HepG2 (cell line): ENCODE measurements around the gene TMEM80. TPM values are rescaled to one million over a fixed set of nuclear protein-coding genes. Genes with fewer than 3 reads are reported as not detected.

Experiments
- ATAC-seq: fragments of 200-7000 bp; cut with Tn5 transposase; 3 replicates; pipeline ENCODE4 v1.9.1; 2020; ENCODE audit warnings: mild to moderate bottlenecking, moderate library complexity
- BruUV-seq: library from RNA; stranded (reverse); fragments of 400-500 nt; replicated peaks from 2 replicates; lab custom pipeline; 2021; lab: Mats Ljungman, UMichigan
- CTCF ChIA-PET: fragments of 300-600 bp; formaldehyde crosslinking; extraction: SDS; loops from one replicate; lab custom pipeline; 2021; ENCODE audit warnings: low total read pairs, inconsistent platforms, low intra/inter-chr PET ratio; lab: Yijun Ruan, JAX
- POLR2A ChIA-PET: fragments of 350-600 bp; sonication (Branson Sonifier 250); formaldehyde crosslinking; loops from one replicate; lab custom pipeline; 2020; ENCODE audit warnings: antibody characterized with exemption, inconsistent platforms; lab: Yijun Ruan, JAX
- DNase-seq: peaks from one replicate; pipeline ENCODE4 v3.0.0-alpha.2; 2015; ENCODE audit warnings: low spot score
- FAIRE-seq: peaks from 3 replicates; lab custom pipeline; 2011; peaks lifted over from hg19 to GRCh38; lab: Jason Lieb, UNC
- H2AFZ ChIP-seq: one replicate; pipeline ENCODE4 v1.6.1; 2011; ENCODE audit warnings: low read length, inconsistent platforms
- H3K27ac ChIP-seq: fragments of 300-600 bp; 3 replicates; pipeline ENCODE4 v1.8.0; 2011; ENCODE audit warnings: mixed run types, mild to moderate bottlenecking, mixed read lengths, low read length, inconsistent platforms; ENCODE audit not compliant: insufficient read depth; ENCODE audit errors: extremely low read length
- H3K27me3 ChIP-seq, 2 experiments: fragments of 200-600 bp in 1 of 2; 2 replicates in 1 of 2; 3 replicates in 1 of 2; pipeline versions ENCODE4 v1.6.0 to v1.8.0; 2011; ENCODE audit warnings: low read length in 2 of 2, mild to moderate bottlenecking in 2 of 2, moderate library complexity in 2 of 2, inconsistent platforms in 1 of 2; ENCODE audit not compliant: insufficient read depth in 2 of 2, control insufficient read depth in 1 of 2
- H3K36me3 ChIP-seq, 2 experiments: fragments of 200-600 bp in 1 of 2; replicated peaks in 1 of 2; 2 replicates in 1 of 2; 3 replicates in 1 of 2; pipeline versions ENCODE4 v1.5.1 to v1.8.0; 2011; ENCODE audit warnings: low read length in 2 of 2, inconsistent platforms in 1 of 2; ENCODE audit not compliant: insufficient read depth in 2 of 2, control insufficient read depth in 1 of 2
- H3K4me1 ChIP-seq: 2 replicates; pipeline ENCODE4 v1.5.1; 2012; ENCODE audit warnings: low read length, inconsistent platforms; ENCODE audit not compliant: insufficient read depth
- H3K4me2 ChIP-seq: 2 replicates; pipeline ENCODE4 v1.6.0; 2011; ENCODE audit warnings: low read depth, low read length, inconsistent platforms
- H3K4me3 ChIP-seq, 3 experiments: fragments of 200-600 bp in 1 of 3; sonication (generic), shearing (Covaris generic) in 1 of 3; replicated peaks in 1 of 3; 2 replicates each; pipeline ENCODE4 v1.5.1; 2011 to 2016; ENCODE audit warnings: low read length in 3 of 3, inconsistent platforms in 2 of 3, low read depth in 2 of 3, mild to moderate bottlenecking in 2 of 3, control low read depth in 1 of 3, mixed read lengths in 1 of 3; ENCODE audit not compliant: insufficient read depth in 1 of 3
- H3K79me2 ChIP-seq: one replicate; pipeline ENCODE4 v1.6.1; 2011; ENCODE audit warnings: low read length, inconsistent platforms; ENCODE audit not compliant: insufficient read depth
- H3K9ac ChIP-seq: 2 replicates; pipeline ENCODE4 v1.6.0; 2011; ENCODE audit warnings: mild to moderate bottlenecking, low read depth, low read length, inconsistent platforms; ENCODE audit not compliant: insufficient read depth
- H3K9me3 ChIP-seq: 2 replicates; pipeline ENCODE4 v1.5.1; 2012; ENCODE audit warnings: mild to moderate bottlenecking, low read length
- H4K20me1 ChIP-seq: 2 replicates; pipeline ENCODE4 v1.6.0; 2011; ENCODE audit warnings: inconsistent platforms, mild to moderate bottlenecking, low read length, moderate library complexity; ENCODE audit not compliant: insufficient read depth
- AGO2 ChIP-seq: fragments of 200-400 bp; formaldehyde crosslinking; optimal IDR thresholded peaks from 2 replicates; pipeline ENCODE3; 2017; ENCODE audit warnings: mild to moderate bottlenecking, low read depth, low read length, moderate library complexity
- RBM22 ChIP-seq: fragments of 200-400 bp; formaldehyde crosslinking; optimal IDR thresholded peaks from 2 replicates; pipeline ENCODE3; 2017; ENCODE audit warnings: mild to moderate bottlenecking, low read length, moderate library complexity
- SALL1 ChIP-seq: sonication (generic); formaldehyde crosslinking; IDR thresholded peaks from 2 replicates; pipeline ENCODE4 v1.8.0; 2022; ENCODE audit warnings: mild to moderate bottlenecking, missing genetic modification reagents
- WGBS: methylation state at CpG from one replicate; pipeline ENCODE4 v1.1.6; 2017; ENCODE audit warnings: low lambda C conversion rate; 5-methylcytosine and 5-hydroxymethylcytosine counted together
- in situ Hi-C: cut with HindIII; loops from 2 replicates; pipeline ENCODE4 v1.10.0; 2017; ENCODE audit warnings: low pct_unique_long_range_greater_than_20kb; ENCODE audit not compliant: extremely low pct_ligation_motif_present
- intact Hi-C: fragments of 100-400 bp; cut with micrococcal nuclease; formaldehyde crosslinking; loops from one replicate; pipeline ENCODE4 v1.10.0; 2022; ENCODE audit not compliant: unreplicated experiment
- polyA plus RNA-seq, 8 experiments: library from polyadenylated mRNA; depleted of rRNA in 3 of 8; stranded (reverse) in 7 of 8; unstranded in 1 of 8; fragments of >200 nt; fragmentation: Illumina TruSeq in 4 of 8; extraction: Trizol in 4 of 8; gene quantifications; 2 replicates each; pipeline versions ENCODE4 v1.2.1 to v1.2.3, GENCODE V29; 2011 to 2016; ENCODE audit warnings: low read depth in 4 of 8, missing spikeins in 1 of 8, mixed read lengths in 1 of 8; ENCODE audit not compliant: insufficient read depth in 1 of 8
- total RNA-seq, 5 experiments: library from RNA; depleted of rRNA; stranded (reverse); fragments of >200 nt; fragmentation: Illumina TruSeq; extraction: Trizol; gene quantifications; 2 replicates each; pipeline ENCODE4 v1.2.3, GENCODE V29; 2016; ENCODE audit warnings: low read depth in 1 of 5
- TF ChIP-seq, protein P1 (sequence below): IDR thresholded peaks from 2 replicates; pipeline ENCODE4 v1.6.1; 2012; ENCODE audit warnings: low read length, improper control_type of control experiment
- TF ChIP-seq, protein P2 (sequence below): sonication (generic); formaldehyde crosslinking; IDR thresholded peaks from 2 replicates; pipeline ENCODE4 v1.4.0; 2020; ENCODE audit warnings: low read depth, mild to moderate bottlenecking, missing genetic modification reagents

TMEM80 gene
- total and polyA plus RNA-seq, 2 of the 13 experiments (the other 11 are each of a cell fraction or from before 2014, with no cell fraction given): 5.6 to 17.1 TPM

DNA sequence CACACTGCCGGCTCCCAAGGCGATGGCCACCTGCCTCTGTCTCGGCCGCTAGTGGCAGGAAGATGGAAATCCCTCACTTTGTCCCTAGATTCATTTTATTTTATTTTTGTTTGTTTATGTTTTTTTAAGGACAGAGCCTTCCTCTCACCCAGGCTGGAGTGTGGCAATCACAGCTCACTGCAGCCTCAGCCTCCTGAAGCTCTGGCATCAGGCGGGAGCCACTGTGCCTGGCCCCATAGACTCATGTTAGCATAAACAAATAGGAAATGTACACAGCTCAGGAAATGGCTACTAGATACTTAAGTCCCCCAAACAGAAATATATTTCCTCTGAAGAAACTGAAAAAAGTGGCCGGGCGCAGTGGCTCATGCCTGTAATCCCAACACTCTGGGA is 3.5 kb downstream of the TMEM80 start:
- 89% methylated on average over 7 of the region's 7 CpGs for WGBS
- no peak overlapping the region for H2AFZ ChIP-seq
- CTCF ChIA-PET: interaction anchor here (4.8 kb wide), 1 partner anchor 29 kb away, joined by 20 read pairs; no protein-coding TSS in a partner anchor
- intact Hi-C loops: no loop called here
- H3K79me2 ChIP-seq: peaks cover 22% of the 10 kb centered on the region
- no TSS peak for BruUV-seq
- no peak for FAIRE-seq
- no peak overlapping the region for H3K4me3 ChIP-seq
- no peaks in the 10 kb centered on the region for H4K20me1 ChIP-seq
- no peaks in the 10 kb centered on the region; a peak in 1 of 5 replicates for H3K27me3 ChIP-seq
- in situ Hi-C loops: no loop called here
- H3K36me3 ChIP-seq: peaks cover 2 to 8% of the 10 kb centered on the region in 2 experiments; a peak in 4 of 5 replicates
- H3K4me2 ChIP-seq: no peak overlapping the region
- ATAC-seq: no peak
- H3K4me1 ChIP-seq: peaks cover 70% of the 10 kb centered on the region
- no peak for DNase-seq
- TF ChIP-seq, protein P1, sequence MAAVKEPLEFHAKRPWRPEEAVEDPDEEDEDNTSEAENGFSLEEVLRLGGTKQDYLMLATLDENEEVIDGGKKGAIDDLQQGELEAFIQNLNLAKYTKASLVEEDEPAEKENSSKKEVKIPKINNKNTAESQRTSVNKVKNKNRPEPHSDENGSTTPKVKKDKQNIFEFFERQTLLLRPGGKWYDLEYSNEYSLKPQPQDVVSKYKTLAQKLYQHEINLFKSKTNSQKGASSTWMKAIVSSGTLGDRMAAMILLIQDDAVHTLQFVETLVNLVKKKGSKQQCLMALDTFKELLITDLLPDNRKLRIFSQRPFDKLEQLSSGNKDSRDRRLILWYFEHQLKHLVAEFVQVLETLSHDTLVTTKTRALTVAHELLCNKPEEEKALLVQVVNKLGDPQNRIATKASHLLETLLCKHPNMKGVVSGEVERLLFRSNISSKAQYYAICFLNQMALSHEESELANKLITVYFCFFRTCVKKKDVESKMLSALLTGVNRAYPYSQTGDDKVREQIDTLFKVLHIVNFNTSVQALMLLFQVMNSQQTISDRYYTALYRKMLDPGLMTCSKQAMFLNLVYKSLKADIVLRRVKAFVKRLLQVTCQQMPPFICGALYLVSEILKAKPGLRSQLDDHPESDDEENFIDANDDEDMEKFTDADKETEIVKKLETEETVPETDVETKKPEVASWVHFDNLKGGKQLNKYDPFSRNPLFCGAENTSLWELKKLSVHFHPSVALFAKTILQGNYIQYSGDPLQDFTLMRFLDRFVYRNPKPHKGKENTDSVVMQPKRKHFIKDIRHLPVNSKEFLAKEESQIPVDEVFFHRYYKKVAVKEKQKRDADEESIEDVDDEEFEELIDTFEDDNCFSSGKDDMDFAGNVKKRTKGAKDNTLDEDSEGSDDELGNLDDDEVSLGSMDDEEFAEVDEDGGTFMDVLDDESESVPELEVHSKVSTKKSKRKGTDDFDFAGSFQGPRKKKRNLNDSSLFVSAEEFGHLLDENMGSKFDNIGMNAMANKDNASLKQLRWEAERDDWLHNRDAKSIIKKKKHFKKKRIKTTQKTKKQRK: no peak
- TF ChIP-seq AGO2 (peak; percentile 3), RBM22 (peak; percentile 4)
- TF ChIP-seq, all 625 proteins: peak for 2
- Histone ChIP-seq H3K9me3 (no peaks in the 10 kb centered on the region), H3K27ac (no peak overlapping the region), H3K9ac (no peak overlapping the region)
- POLR2A ChIA-PET: interaction anchor here (0.6 to 6.1 kb wide), 6 partner anchors 8 to 148 kb away, joined by 3 to 191 read pairs (median 5); partner anchors contain the start of gene EPS8L2

DNA sequence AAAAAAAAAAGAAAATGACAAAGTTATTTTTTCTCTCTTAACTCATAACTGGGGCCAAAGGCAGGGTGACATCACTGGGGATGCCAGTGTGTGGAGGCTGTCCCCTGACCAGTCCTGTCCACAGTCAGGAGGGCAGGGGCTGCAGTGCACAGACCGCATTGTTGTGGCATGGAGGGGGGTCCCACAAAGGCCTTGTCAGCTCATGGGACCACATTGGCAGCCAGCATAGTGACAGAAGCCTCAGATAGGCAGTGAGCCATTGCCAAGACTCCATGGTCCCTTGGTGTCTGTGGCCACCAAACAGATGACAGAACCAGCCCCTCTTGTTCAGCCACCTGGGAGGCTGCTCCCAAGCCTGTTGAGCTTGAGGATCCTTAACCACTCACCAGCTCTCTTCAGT is 4.1 kb downstream of the TMEM80 start:
- no peak overlapping the region for H3K9ac ChIP-seq
- H3K9me3 ChIP-seq: no peaks in the 10 kb centered on the region
- in situ Hi-C loops: no loop called here
- no peaks in the 10 kb centered on the region for H4K20me1 ChIP-seq
- TF ChIP-seq SALL1 (CRISPR knock-in tag): 0 out of 2 replicates have a peak, but pooled peaks have one; percentile 15
- TF ChIP-seq, protein P2, sequence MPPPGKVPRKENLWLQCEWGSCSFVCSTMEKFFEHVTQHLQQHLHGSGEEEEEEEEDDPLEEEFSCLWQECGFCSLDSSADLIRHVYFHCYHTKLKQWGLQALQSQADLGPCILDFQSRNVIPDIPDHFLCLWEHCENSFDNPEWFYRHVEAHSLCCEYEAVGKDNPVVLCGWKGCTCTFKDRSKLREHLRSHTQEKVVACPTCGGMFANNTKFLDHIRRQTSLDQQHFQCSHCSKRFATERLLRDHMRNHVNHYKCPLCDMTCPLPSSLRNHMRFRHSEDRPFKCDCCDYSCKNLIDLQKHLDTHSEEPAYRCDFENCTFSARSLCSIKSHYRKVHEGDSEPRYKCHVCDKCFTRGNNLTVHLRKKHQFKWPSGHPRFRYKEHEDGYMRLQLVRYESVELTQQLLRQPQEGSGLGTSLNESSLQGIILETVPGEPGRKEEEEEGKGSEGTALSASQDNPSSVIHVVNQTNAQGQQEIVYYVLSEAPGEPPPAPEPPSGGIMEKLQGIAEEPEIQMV (CRISPR knock-in tag): no peak
- TF ChIP-seq, all 625 proteins: peak for 1
- ATAC-seq: no peak
- Histone ChIP-seq H2AFZ (no peak overlapping the region), H3K79me2 (peaks cover 20% of the 10 kb centered on the region), H3K36me3 (peaks cover 2 to 8% of the 10 kb centered on the region in 2 experiments; a peak in 4 of 5 replicates), H3K4me2 (no peak overlapping the region), H3K27ac (no peak overlapping the region), H3K4me3 (no peak overlapping the region), H3K27me3 (no peaks in the 10 kb centered on the region; a peak in 1 of 5 replicates), H3K4me1 (peaks cover 74% of the 10 kb centered on the region)
- FAIRE-seq: no peak
- ChIA-PET CTCF (no interaction called here), POLR2A (interaction anchor here (0.6 to 6.1 kb wide), 5 partner anchors 7 to 148 kb away, joined by 3 to 191 read pairs (median 6); partner anchors contain the start of gene EPS8L2)
- no TSS peak for BruUV-seq
- WGBS: 100% methylated on average over 1 of the region's 1 CpG
- intact Hi-C loops: loop anchor here (10.0 kb wide), 1 partner anchor 45 kb away; no protein-coding TSS in a partner anchor
- DNase-seq: no peak
